Glomerular visceral epithelial cell (primary cell): ENCODE measurements around the gene LARGE1.

Experiments
- DNase-seq: peaks from one replicate; pipeline ENCODE4 v3.0.0-alpha.2; 2016; ENCODE audit errors: extremely low spot score

The LARGE1 gene

DNA sequence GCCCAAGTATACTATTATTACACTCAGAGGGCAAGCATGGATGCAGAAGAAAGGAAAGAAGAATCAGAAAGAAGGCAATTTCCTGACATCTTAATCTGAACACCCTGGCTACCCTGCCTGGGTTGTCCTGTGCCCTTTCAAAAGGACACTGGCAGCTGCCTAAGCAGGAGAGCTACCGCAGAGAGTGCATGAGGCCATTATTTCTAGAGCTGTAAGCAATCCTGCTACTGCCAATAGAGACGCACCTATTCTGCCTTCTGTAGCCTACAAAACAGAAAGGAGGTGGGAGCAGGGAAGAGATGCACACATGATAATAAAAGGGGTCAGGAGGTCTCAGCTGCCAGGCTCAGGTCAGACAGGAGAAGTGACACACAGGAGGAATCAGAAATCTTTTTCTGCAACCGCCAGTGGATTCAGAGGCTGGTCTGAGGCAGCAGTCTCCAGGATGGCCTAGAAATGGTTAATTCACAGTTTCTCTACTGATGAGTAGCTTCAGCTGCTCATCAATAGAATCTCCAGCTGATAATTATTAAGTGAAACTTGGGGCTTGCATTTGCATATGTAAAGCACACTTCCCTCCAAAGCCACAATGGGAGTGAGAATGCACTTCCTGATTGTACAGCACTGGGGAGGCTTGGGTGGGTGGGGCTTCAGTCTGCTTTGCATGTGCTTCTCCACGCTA lies 253.9 kb downstream of the LARGE1 start:
- DNase-seq = no peak

DNA sequence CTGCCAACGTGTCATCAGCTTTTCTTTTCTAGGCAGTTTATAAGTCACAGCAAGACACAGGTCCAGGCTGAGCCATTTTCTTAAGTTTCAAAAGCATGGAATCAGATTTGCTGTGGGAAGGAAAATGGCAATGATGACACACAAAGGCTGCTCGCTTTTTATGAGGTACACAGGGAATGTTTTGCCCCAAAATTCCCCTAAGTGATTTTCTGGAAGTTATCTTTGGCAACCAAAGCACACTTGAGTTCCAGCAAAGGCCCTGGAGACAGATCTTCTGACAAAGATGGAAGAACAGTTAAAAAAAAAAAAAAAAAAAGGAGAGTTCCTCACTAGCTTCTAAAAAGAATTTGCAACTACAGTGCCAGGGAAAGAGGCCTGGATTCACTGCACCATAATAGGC lies 260.8 kb downstream of the LARGE1 start:
- no peak for DNase-seq

DNA sequence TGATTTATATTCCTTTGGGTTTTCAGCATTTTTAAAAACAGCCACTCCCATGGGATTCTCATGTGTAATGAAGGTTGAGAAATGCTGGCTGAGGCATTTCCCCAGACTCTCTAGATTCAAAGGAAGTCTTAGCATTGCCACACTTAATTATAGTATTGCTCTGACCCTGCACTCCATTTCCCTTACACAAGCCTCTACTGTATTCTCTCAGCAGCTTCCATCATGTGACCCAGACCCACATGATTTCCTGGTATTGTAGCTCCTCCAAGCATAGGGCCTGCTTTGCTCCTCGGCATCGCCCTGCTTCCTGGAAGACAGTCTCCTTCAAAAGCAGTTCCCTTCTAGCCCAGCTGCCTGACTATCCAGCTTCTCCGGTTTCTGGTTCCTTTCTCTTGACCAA lies 261.5 kb downstream of the LARGE1 start:
- no peak for DNase-seq

DNA sequence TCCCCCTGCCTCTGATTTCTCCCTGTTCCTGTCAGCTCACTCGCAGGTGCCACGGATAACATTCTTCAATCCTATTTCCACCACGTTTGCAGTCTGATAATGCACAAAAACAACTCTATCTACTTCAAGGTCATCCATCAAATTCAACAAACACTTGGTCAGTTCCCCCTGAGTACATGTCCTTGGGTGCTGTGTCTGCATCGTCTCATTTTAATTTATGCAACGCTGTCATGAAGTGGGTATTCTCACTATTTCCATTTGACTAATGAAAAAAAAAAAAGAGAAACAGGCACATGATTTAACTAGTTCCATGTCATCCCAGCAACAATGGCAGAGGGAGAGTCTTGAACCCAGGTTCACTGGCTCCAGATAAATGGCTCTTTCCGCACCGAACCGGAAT lies 262.6 kb downstream of the LARGE1 start:
- no peak for DNase-seq

DNA sequence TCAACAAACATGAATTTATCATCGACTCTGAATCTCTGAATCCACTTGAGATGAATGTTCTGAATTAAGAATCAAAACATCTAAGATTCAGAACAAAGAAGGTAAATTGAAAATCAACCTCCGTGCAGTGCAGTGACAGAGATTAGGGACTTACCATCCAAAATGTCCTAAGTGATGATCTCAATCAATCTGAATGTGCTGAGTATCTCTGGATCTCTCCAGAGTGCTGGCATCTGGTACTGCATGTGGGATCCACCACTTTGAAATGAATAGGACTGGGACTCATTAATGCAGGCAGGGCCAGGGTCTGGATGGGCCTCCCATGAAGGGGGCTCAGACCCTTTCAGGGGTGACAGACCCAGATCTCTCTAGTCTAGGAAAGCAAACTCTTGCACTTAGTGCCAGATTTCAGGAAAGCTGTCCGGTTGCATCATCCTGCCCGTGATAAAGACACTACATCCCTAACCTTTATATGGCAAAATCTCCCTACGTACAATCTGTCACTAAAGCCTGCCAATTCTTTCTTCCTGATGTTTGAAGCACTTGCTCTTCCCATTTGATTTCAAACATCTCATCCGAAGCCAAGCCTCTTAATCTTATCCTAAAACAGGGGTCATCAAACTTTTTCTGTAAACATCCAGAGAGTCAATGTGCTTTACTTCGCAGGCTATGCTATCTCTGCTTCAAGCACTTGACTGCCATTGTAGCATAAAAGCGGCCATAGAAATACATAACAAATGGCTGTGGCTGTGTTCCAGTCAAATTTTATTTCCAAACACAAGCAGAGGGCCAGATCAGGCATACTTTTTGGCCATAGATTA lies 263.3 kb downstream of the LARGE1 start:
- no peak for DNase-seq

DNA sequence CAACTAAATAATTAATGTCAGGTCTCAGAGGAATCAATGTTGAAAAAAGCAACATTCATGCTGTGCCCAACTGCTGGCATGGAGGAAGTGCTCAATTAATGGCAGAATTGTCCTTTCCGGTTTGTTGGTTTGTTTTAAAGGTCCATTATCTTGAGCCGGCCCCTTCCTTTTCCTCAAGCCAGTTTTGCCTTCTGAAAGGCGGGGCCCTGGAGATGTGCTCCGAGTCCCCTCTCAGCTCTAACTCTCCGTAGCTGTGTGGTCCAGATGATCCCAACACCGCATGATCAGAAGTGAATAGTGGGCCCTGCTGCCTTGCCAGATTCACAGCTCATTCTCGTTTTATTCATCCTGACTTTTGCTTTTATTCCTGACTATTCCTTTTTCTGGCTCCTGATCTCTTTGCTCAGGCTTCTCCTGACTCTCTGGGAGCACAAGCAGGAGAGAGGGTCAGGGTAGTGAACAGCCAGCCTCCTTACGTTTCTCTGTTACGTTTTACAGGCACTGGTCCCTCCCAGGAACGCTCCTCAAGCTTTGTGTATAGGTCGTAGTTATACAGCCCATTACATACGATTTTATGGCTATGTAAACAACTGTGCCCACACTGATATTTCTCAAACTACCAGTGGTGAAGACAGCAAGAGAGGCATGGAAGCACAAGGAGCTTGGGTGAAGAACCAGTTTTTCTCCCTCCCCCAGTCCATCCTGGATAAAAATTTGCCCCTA lies 265.9 kb downstream of the LARGE1 start:
- DNase-seq = no peak

DNA sequence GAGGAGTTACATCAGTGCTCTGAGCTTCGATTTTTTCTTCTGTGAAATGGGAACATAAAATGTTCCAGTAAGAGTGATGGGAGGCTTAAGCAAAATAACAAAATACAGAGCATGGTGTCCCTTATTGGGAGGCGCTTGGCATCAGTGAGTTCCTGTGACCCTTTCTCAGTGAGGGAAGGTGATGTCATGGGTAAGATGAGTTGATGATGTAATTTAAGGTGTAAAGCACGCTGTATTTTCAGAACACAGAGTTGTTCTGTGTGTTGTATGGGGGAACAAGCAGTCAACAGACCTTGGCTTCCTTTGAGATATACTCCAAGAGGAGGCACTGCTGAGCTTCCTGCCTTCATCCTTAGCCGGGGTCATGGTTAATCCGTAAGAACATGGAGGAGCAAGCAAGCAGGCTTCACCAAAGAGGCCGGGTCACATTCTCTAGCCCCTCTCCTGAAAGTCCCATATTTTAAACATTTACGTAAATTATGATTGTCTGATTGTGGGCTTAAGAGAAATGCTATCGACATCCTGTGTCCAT lies 266.7 kb downstream of the LARGE1 start:
- no peak for DNase-seq

DNA sequence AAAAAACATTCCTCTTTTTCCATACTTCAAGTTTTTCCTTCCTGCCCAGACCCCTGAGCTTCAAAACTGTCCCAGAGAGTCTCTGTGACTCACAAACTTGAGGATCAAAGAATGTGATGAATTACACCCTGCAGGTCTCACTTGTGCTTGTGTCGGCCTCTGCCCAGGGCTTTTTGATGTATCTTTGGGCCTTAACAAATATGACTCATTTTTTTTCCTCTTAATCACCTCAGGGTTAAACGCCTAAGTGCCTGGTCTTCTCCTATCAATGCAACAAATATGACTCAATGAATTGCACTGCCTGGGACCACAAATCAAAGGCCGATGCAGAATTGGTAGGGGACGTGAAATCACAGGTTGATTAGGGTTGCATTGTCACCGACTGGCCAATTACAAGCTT lies 267.7 kb downstream of the LARGE1 start:
- peak; percentile 27 for DNase-seq

DNA sequence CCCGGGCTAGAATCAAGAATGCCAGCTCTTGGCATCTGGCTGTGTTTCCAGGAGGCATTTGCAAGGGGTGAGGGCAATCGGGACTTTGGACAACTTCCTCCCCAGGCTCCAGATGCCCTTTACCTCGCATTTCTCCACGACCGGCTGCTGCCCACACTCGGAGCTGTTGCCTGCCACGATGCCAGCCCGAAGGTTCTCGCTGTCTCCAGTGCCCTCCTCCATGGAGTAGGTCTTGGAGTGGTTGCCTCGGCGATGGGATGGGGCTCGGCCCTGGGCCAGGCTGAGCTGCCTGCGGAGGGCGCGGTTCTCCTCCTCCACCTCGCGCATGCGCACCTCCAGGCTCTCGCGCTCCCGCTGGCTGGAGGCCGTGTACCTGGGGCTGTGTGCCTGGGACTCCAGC lies 270.0 kb downstream of the LARGE1 start:
- DNase-seq = no peak

DNA sequence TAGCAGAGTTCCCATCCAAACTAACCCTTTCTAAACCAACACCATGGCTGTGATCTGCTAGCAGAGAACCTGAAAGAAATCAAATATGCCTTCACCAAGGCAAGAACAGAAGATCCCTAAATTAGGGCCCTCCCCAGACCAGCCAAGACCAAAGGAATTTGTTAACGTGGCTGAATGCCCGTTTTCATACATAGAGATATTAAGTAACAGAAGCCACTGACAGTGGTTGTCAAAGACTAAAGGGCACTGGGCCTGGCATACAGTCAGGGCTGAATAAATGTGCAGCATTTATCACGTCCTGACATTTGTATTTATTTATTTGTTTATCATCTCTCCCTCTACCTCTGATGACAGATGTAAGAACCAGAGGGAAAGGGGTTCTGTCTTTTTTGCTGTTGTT lies 271.8 kb downstream of the LARGE1 start:
- DNase-seq = no peak

DNA sequence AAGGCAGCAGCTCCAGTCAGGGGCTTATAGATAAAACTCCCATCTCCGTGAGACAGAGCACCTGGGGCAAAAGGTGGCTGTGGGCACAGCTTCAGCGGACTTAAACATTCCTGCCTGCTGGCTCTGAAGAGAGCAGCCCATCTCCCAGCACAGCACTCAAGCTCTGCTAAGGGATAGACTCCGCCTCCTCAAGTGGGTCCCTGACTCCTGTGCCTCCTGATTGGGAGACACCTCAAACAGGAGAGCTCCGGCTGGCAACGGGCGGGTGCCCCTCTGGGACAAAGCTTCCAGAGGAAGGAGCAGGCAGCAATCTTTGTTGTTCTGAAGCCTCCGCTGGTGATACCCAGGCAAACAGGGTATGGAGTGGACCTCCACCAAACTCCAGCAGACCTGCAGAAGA lies 279.4 kb downstream of the LARGE1 start:
- no peak for DNase-seq

DNA sequence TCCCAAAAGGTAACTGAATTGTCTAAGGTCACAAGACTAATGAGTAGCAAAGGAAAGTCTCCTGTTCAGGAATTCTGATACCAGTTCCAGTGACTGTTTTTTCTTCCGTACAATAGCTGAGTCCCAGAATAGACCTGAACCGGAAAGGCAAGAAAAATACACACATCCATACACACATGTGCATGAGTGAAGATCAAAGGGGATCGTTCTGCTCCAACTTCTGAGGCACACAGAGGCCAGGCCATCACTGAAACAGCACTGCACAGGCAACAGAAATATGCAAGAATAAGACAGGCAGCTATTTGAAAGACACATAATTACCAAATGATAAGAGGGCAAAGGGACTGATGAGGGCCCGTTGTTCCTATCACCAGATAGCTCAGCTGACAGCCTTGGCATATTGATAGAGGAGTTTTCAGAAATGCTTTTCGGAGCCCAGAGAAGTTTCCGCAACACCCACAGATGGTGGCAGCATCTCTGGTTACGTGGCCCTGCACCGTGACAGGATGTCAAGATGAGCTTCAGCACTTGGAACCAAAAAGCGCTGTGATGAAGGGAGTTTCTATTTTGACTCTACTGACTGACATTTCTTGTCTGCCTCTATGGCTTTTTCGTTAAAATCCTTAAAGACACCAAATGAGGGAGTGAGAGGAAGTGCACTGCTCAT lies 280.6 kb downstream of the LARGE1 start:
- no peak for DNase-seq

DNA sequence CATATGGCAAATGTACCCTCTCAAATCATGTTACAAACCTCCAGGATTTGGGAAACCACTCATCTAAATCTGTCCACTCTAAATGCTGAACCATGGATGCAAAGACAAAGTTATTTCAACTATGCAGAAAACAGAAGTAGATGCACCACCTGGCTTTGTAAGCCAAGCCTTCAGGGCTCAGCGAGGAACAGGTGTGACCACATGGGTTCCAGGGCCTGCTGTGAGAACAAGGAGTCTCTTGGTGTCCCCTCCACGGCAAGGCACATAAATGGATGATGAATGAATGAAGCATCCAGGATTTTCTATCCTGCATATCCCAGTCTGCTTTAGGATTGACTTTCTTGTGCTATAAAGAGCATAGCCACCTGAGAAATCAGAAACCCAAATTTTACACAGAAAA lies 284.5 kb downstream of the LARGE1 start:
- DNase-seq = no peak

DNA sequence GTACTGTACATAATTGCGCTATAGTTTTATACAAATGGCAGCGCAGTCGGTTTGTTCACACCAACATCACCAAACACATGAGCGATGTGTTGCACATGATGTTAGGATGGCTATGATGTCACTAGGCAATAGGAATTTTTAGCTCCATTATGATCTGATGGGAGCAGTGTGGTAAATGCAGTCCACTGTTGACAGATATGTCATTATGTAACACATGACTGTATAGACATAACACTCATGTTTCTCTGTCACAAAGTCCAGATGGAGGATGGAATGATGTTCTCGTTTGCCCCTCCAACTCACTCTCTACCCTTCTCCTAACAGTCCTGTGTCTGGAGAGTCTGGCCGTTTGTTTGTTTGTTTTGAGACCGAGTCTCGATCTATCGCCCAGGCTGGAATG lies 288.5 kb downstream of the LARGE1 start:
- DNase-seq = no peak

DNA sequence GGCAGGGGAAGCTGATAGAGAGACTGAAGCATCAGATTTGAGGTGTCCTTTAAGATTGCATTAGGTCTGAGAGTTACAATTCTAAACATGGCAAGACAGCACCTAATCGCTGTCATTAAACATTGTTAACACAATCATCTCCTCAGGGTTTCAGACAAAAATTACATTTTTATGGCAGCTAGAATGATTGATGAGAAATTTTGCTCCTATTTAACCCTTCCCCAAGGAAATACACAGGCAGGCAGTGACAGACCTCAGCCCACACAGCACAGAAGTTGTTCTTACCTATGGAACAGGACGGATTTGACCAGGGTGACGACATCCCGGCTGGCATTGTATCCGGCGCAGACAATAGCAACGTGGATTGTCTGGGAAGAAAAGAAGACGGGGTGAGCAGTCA lies 294.3 kb downstream of the LARGE1 start:
- no peak for DNase-seq

DNA sequence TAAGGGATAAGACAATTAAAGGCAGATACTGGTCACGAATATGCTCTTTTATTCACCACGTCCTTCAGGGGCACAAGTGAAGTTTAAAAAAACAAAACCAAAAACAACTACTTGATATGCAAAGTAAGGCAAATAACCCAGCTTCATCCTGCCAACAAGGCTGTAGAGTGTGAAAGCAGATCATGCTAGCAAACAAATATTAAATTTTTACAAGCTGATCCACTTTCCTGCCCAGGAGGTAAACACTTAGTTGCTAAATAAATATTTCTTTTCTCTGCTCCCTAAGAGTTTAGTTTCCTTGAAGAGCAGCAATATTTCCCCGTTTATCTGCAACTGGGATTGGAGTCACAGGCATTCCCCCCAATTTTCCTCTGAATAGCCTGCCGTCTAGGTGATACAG lies 300.2 kb downstream of the LARGE1 start:
- DNase-seq = no peak

DNA sequence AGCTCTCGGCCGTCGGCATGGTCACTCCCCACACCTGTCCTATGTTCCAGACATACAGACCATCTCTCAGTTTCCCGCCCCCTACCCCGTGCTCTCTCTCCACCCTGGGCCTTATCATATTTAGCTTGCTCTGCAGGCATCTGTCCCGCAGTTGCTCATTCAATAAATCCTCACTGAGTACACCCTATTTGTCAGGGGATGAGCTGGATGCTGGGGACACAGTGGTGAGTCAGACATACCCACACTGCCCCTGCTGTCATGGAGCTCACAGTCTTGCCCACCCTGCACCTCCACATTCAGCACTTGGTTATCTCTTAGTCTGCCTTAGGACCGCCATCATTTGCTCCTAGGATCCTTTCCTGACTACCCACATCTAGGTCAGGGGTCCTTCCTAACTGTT lies 313.8 kb downstream of the LARGE1 start:
- no peak for DNase-seq

DNA sequence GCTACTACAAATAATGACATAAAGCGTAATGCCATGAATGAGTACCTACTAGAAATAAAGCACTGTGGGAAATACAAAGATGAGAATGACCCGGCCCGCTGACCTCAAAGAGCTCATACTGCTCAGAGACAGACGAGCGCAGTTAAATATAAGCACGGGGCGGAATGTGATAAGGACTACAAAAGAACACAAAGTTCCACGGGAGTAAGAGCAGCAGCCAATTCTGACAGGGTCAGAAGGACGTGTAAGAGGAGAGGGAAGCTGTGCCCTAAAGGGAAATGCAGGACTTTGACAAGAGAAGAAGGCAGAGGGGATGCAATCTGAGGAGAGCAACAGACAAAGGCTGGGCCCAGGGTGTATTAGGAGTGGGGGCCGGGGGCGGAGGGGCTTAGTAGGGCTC lies 314.6 kb downstream of the LARGE1 start:
- DNase-seq = no peak

DNA sequence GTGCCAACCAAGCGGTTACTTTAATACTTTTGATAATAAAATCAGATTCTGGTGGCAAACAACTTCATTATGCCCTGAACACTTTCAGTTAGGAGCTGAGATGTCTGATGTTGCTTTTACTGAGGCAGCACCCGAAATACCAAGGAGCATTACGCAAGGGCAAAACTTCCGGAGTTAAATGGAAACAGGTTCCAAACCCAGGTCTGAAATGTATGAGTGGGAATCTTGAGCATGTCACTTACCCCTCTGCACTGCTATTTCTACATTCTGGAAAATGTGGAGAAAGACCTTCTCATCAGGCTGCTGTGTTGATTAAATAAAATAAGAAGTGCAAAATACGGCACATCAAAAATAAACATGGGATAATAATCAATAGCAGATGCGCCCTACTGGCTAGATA lies 315.1 kb downstream of the LARGE1 start:
- no peak for DNase-seq

DNA sequence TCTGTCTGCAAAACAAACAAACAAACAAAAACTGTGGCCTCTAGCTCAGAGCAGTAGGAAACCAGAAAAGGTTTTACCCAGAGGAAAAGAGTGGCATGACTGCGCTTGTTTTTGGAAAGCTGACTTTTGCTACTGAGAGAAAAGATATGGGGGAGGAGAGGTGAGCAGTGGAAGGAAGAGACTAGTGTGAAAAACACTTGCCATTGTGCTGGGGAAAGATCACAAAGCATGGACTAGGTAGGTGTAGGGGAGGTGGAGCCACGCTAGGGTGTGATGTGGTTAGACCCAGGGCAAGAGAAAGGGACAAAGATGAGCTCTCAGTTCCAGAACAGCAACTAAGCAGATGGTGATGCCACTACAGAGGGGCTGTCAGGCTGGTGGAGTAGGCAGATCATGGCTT lies 319.2 kb downstream of the LARGE1 start:
- DNase-seq = no peak

DNA sequence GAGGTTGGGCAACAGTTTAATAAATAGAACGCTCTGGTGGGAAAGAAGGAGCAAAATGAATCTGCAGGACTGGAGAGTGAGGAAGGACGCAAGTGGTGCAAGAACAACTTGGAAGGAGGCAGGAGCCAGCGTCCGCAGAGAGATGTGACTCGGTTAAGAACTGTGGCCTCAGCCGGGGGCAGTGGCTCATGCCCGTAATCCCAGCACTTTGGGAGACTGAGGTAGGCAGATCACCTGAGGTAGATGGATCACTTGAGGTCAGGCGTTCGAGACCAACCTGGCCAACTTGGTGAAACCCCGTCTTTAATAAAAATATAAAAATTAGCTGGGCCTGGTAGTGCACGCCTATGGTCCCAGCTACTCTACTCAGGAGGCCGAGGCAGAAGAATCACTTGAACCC lies 319.7 kb downstream of the LARGE1 start:
- no peak for DNase-seq

DNA sequence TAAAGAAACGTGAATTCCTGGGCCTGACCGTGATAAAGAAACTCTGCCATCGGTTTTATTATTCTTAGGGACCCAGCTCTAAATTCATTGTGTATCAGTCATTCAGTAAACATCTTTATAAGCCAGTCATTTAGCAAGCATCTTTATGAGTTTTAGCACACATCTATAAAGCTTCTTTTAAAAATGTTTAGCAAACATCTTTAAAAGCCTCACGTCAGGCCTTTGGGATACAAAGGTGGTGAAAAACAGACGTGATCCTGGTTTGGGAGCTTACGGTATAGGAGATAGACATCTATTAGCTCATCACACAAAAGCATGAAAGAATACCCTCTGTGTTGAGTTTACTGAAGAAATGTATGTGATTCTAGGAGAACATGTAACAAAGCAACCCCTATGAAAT lies 320.2 kb downstream of the LARGE1 start:
- DNase-seq = no peak
